HepG2 (cell line): ENCODE data around the gene OPRL1. TPM values are rescaled to one million over a fixed set of nuclear protein-coding genes. Genes with fewer than 3 reads are reported as not detected.

ENCODE experiments used
- ATAC-seq: fragments of 200-7000 bp; cut with Tn5 transposase; 3 replicates; pipeline ENCODE4 v1.9.1; 2020; ENCODE audit warnings: mild to moderate bottlenecking, moderate library complexity
- BruUV-seq: library from RNA; stranded (reverse); fragments of 400-500 nt; replicated peaks from 2 replicates; lab custom pipeline; 2021; lab: Mats Ljungman, UMichigan
- CTCF ChIA-PET: fragments of 300-600 bp; formaldehyde crosslinking; extraction: SDS; loops from one replicate; lab custom pipeline; 2021; ENCODE audit warnings: low total read pairs, inconsistent platforms, low intra/inter-chr PET ratio; lab: Yijun Ruan, JAX
- POLR2A ChIA-PET: fragments of 350-600 bp; sonication (Branson Sonifier 250); formaldehyde crosslinking; loops from one replicate; lab custom pipeline; 2020; ENCODE audit warnings: antibody characterized with exemption, inconsistent platforms; lab: Yijun Ruan, JAX
- DNase-seq: peaks from one replicate; pipeline ENCODE4 v3.0.0-alpha.2; 2015; ENCODE audit warnings: low spot score
- FAIRE-seq: peaks from 3 replicates; lab custom pipeline; 2011; peaks lifted over from hg19 to GRCh38; lab: Jason Lieb, UNC
- H2AFZ ChIP-seq: one replicate; pipeline ENCODE4 v1.6.1; 2011; ENCODE audit warnings: low read length, inconsistent platforms
- H3K27ac ChIP-seq: fragments of 300-600 bp; 3 replicates; pipeline ENCODE4 v1.8.0; 2011; ENCODE audit warnings: mixed run types, mild to moderate bottlenecking, mixed read lengths, low read length, inconsistent platforms; ENCODE audit not compliant: insufficient read depth; ENCODE audit errors: extremely low read length
- H3K27me3 ChIP-seq, 2 experiments: fragments of 200-600 bp in 1 of 2; 2 replicates in 1 of 2; 3 replicates in 1 of 2; pipeline versions ENCODE4 v1.6.0 to v1.8.0; 2011; ENCODE audit warnings: low read length in 2 of 2, mild to moderate bottlenecking in 2 of 2, moderate library complexity in 2 of 2, inconsistent platforms in 1 of 2; ENCODE audit not compliant: insufficient read depth in 2 of 2, control insufficient read depth in 1 of 2
- H3K36me3 ChIP-seq, 2 experiments: fragments of 200-600 bp in 1 of 2; replicated peaks in 1 of 2; 2 replicates in 1 of 2; 3 replicates in 1 of 2; pipeline versions ENCODE4 v1.5.1 to v1.8.0; 2011; ENCODE audit warnings: low read length in 2 of 2, inconsistent platforms in 1 of 2; ENCODE audit not compliant: insufficient read depth in 2 of 2, control insufficient read depth in 1 of 2
- H3K4me1 ChIP-seq: 2 replicates; pipeline ENCODE4 v1.5.1; 2012; ENCODE audit warnings: low read length, inconsistent platforms; ENCODE audit not compliant: insufficient read depth
- H3K4me2 ChIP-seq: 2 replicates; pipeline ENCODE4 v1.6.0; 2011; ENCODE audit warnings: low read depth, low read length, inconsistent platforms
- H3K4me3 ChIP-seq, 3 experiments: fragments of 200-600 bp in 1 of 3; sonication (generic), shearing (Covaris generic) in 1 of 3; replicated peaks in 1 of 3; 2 replicates each; pipeline ENCODE4 v1.5.1; 2011 to 2016; ENCODE audit warnings: low read length in 3 of 3, inconsistent platforms in 2 of 3, low read depth in 2 of 3, mild to moderate bottlenecking in 2 of 3, control low read depth in 1 of 3, mixed read lengths in 1 of 3; ENCODE audit not compliant: insufficient read depth in 1 of 3
- H3K79me2 ChIP-seq: one replicate; pipeline ENCODE4 v1.6.1; 2011; ENCODE audit warnings: low read length, inconsistent platforms; ENCODE audit not compliant: insufficient read depth
- H3K9ac ChIP-seq: 2 replicates; pipeline ENCODE4 v1.6.0; 2011; ENCODE audit warnings: mild to moderate bottlenecking, low read depth, low read length, inconsistent platforms; ENCODE audit not compliant: insufficient read depth
- H3K9me3 ChIP-seq: 2 replicates; pipeline ENCODE4 v1.5.1; 2012; ENCODE audit warnings: mild to moderate bottlenecking, low read length
- H4K20me1 ChIP-seq: 2 replicates; pipeline ENCODE4 v1.6.0; 2011; ENCODE audit warnings: inconsistent platforms, mild to moderate bottlenecking, low read length, moderate library complexity; ENCODE audit not compliant: insufficient read depth
- CEBPG ChIP-seq: IDR thresholded peaks from 2 replicates; pipeline ENCODE4 v1.6.1; 2016
- HOXA9 ChIP-seq: sonication (generic); formaldehyde crosslinking; IDR thresholded peaks from 2 replicates; pipeline ENCODE4 v1.8.1; 2022; ENCODE audit warnings: missing genetic modification reagents, mild to moderate bottlenecking, moderate library complexity, borderline replicate concordance
- MEIS1 ChIP-seq: sonication (generic); formaldehyde crosslinking; IDR thresholded peaks from 2 replicates; pipeline ENCODE4 v1.9.0; 2021; ENCODE audit warnings: mild to moderate bottlenecking, missing genetic modification reagents, moderate library complexity, borderline replicate concordance
- SNAI1 ChIP-seq: sonication (generic); formaldehyde crosslinking; IDR thresholded peaks from 2 replicates; pipeline ENCODE4 v1.5.0; 2020; ENCODE audit warnings: mild to moderate bottlenecking, missing genetic modification reagents, borderline replicate concordance
- ZNF260 ChIP-seq: sonication (generic); formaldehyde crosslinking; IDR thresholded peaks from 2 replicates; pipeline ENCODE4 v1.4.0; 2020; ENCODE audit warnings: missing genetic modification reagents, low read depth, mild to moderate bottlenecking, borderline replicate concordance
- ZNF30 ChIP-seq: sonication (generic); formaldehyde crosslinking; IDR thresholded peaks from 2 replicates; pipeline ENCODE4 v1.5.0; 2020; ENCODE audit warnings: mild to moderate bottlenecking, missing genetic modification reagents
- ZNF335 ChIP-seq: sonication (generic); formaldehyde crosslinking; IDR thresholded peaks from 2 replicates; pipeline ENCODE4 v1.4.0; 2020; ENCODE audit warnings: missing genetic modification reagents
- ZNF775 ChIP-seq: sonication (generic); formaldehyde crosslinking; IDR thresholded peaks from 2 replicates; pipeline ENCODE4 v1.4.0; 2020; ENCODE audit warnings: missing genetic modification reagents, mild to moderate bottlenecking, moderate library complexity, borderline replicate concordance
- WGBS: methylation state at CpG from one replicate; pipeline ENCODE4 v1.1.6; 2017; ENCODE audit warnings: low lambda C conversion rate; 5-methylcytosine and 5-hydroxymethylcytosine counted together
- in situ Hi-C: cut with HindIII; loops from 2 replicates; pipeline ENCODE4 v1.10.0; 2017; ENCODE audit warnings: low pct_unique_long_range_greater_than_20kb; ENCODE audit not compliant: extremely low pct_ligation_motif_present
- intact Hi-C: fragments of 100-400 bp; cut with micrococcal nuclease; formaldehyde crosslinking; loops from one replicate; pipeline ENCODE4 v1.10.0; 2022; ENCODE audit not compliant: unreplicated experiment
- polyA plus RNA-seq, 8 experiments: library from polyadenylated mRNA; depleted of rRNA in 3 of 8; stranded (reverse) in 7 of 8; unstranded in 1 of 8; fragments of >200 nt; fragmentation: Illumina TruSeq in 4 of 8; extraction: Trizol in 4 of 8; gene quantifications; 2 replicates each; pipeline versions ENCODE4 v1.2.1 to v1.2.3, GENCODE V29; 2011 to 2016; ENCODE audit warnings: low read depth in 4 of 8, missing spikeins in 1 of 8, mixed read lengths in 1 of 8; ENCODE audit not compliant: insufficient read depth in 1 of 8
- total RNA-seq, 5 experiments: library from RNA; depleted of rRNA; stranded (reverse); fragments of >200 nt; fragmentation: Illumina TruSeq; extraction: Trizol; gene quantifications; 2 replicates each; pipeline ENCODE4 v1.2.3, GENCODE V29; 2016; ENCODE audit warnings: low read depth in 1 of 5
- TF ChIP-seq, protein P1 (sequence below): sonication (generic); formaldehyde crosslinking; IDR thresholded peaks from 2 replicates; pipeline ENCODE4 v1.4.0; 2020; ENCODE audit warnings: missing genetic modification reagents
- TF ChIP-seq, protein P2 (sequence below): sonication (generic); formaldehyde crosslinking; IDR thresholded peaks from 2 replicates; pipeline ENCODE4 v1.5.0; 2020; ENCODE audit warnings: mild to moderate bottlenecking, missing genetic modification reagents
- TF ChIP-seq, protein P3 (sequence below): sonication (generic); formaldehyde crosslinking; IDR thresholded peaks from 2 replicates; pipeline ENCODE4 v1.4.0; 2020; ENCODE audit warnings: missing genetic modification reagents, borderline replicate concordance

Gene OPRL1
- total and polyA plus RNA-seq, 2 of the 13 experiments (the other 11 are each of a cell fraction or from before 2014, with no cell fraction given) = 0.35 to 0.71 TPM

DNA sequence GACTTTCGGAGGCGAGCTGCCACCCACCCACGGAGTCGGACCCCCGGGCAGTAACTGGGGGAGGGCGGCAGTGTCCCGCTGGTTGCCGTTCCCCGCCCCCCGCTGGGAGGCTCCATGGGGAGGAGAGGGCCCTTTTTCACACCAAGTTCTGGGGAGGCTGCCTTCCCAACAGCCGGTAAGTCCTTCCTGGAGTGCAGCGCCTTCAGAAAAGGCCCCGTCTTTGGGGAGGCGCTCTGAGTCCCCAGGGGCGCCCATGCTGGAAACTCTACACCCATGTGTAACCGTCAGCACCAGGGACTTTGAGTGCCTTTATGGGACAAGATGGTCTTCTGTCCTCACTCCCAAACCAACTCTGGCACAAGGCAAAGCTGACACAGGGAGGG lies 30.0 kb upstream of the OPRL1 start:
- H3K36me3 ChIP-seq = no peaks in the 10 kb centered on the region
- ATAC-seq (peak; percentile 4), DNase-seq (no peak), FAIRE-seq (no peak)
- in situ Hi-C loops (no loop called here), intact Hi-C loops (loop anchor here (1.0 kb wide), 1 partner anchor 26 kb away; no protein-coding TSS in a partner anchor)
- no peaks in the 10 kb centered on the region for H4K20me1 ChIP-seq
- no TSS peak for BruUV-seq
- peak overlapping the region; percentile 79 for H3K9ac ChIP-seq
- H3K79me2 ChIP-seq = peaks cover 4% of the 10 kb centered on the region
- no peak overlapping the region for H2AFZ ChIP-seq
- WGBS = 4% methylated on average over 8 of the region's 16 CpGs
- H3K4me2 ChIP-seq = peak overlapping the region; percentile 98
- H3K4me3 ChIP-seq = peak overlapping the region; percentile 65 to 88 (median 77)
- CTCF ChIA-PET = no interaction called here
- peaks cover 69% of the 10 kb centered on the region for H3K4me1 ChIP-seq
- H3K9me3 ChIP-seq = no peaks in the 10 kb centered on the region
- H3K27ac ChIP-seq = peak overlapping the region; percentile 68
- H3K27me3 ChIP-seq = no peaks in the 10 kb centered on the region; a peak in 1 of 5 replicates
- POLR2A ChIA-PET = interaction anchor here (0.7 to 9.4 kb wide), 10 partner anchors 10 to 153 kb away, joined by 3 to 252 read pairs (median 6); partner anchors contain the start of genes C20orf204, PRPF6, SAMD10 and TCEA2
- TF ChIP-seq ZNF775 (peak; percentile 60; the same call in 1 of the 2 replicates), ZNF260 (CRISPR knock-in tag) (no peak), CEBPG (CRISPR knock-in tag) (no peak), SNAI1 (peak; percentile 36; the same call in 1 of the 2 replicates), HOXA9 (CRISPR knock-in tag) (0 out of 2 replicates have a peak, but pooled peaks have one; percentile 60), MEIS1 (CRISPR knock-in tag) (peak; percentile 49), ZNF335 (0 out of 2 replicates have a peak, but pooled peaks have one; percentile 85), ZNF30 (CRISPR knock-in tag) (peak; percentile 69; the same call in 1 of the 2 replicates)
- TF ChIP-seq, protein P1, sequence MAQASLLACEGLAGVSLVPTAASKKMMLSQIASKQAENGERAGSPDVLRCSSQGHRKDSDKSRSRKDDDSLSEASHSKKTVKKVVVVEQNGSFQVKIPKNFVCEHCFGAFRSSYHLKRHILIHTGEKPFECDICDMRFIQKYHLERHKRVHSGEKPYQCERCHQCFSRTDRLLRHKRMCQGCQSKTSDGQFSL (CRISPR knock-in tag) = 0 out of 2 replicates have a peak, but pooled peaks have one; percentile 62
- TF ChIP-seq, protein P2, sequence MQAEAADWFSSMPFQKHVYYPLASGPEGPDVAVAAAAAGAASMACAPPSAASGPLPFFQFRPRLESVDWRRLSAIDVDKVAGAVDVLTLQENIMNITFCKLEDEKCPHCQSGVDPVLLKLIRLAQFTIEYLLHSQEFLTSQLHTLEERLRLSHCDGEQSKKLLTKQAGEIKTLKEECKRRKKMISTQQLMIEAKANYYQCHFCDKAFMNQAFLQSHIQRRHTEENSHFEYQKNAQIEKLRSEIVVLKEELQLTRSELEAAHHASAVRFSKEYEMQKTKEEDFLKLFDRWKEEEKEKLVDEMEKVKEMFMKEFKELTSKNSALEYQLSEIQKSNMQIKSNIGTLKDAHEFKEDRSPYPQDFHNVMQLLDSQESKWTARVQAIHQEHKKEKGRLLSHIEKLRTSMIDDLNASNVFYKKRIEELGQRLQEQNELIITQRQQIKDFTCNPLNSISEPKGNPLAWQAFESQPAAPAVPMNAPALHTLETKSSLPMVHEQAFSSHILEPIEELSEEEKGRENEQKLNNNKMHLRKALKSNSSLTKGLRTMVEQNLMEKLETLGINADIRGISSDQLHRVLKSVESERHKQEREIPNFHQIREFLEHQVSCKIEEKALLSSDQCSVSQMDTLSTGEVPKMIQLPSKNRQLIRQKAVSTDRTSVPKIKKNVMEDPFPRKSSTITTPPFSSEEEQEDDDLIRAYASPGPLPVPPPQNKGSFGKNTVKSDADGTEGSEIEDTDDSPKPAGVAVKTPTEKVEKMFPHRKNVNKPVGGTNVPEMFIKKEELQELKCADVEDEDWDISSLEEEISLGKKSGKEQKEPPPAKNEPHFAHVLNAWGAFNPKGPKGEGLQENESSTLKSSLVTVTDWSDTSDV (CRISPR knock-in tag) = no peak
- TF ChIP-seq, protein P3, sequence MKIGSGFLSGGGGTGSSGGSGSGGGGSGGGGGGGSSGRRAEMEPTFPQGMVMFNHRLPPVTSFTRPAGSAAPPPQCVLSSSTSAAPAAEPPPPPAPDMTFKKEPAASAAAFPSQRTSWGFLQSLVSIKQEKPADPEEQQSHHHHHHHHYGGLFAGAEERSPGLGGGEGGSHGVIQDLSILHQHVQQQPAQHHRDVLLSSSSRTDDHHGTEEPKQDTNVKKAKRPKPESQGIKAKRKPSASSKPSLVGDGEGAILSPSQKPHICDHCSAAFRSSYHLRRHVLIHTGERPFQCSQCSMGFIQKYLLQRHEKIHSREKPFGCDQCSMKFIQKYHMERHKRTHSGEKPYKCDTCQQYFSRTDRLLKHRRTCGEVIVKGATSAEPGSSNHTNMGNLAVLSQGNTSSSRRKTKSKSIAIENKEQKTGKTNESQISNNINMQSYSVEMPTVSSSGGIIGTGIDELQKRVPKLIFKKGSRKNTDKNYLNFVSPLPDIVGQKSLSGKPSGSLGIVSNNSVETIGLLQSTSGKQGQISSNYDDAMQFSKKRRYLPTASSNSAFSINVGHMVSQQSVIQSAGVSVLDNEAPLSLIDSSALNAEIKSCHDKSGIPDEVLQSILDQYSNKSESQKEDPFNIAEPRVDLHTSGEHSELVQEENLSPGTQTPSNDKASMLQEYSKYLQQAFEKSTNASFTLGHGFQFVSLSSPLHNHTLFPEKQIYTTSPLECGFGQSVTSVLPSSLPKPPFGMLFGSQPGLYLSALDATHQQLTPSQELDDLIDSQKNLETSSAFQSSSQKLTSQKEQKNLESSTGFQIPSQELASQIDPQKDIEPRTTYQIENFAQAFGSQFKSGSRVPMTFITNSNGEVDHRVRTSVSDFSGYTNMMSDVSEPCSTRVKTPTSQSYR = peak; percentile 53; the same call in 1 of the 2 replicates
